K562 (cell line): Measurements from ENCODE around the gene PRMT2. TPM values are rescaled to one million over a fixed set of nuclear protein-coding genes. Genes with fewer than 3 reads are reported as not detected.

ENCODE experiments used
- ATAC-seq: fragments of 200-7000 bp; cut with Tn5 transposase; 3 replicates; pipeline ENCODE4 v1.9.1; 2020; ENCODE audit warnings: moderate library complexity
- BruUV-seq: library from RNA; stranded (reverse); fragments of 400-500 nt; replicated peaks from 2 replicates; lab custom pipeline; 2021; lab: Mats Ljungman, UMichigan
- CTCF ChIA-PET: fragments of 300-600 bp; formaldehyde crosslinking; extraction: SDS; loops from one replicate; lab custom pipeline; 2021; ENCODE audit warnings: low intra/inter-chr PET ratio; lab: Yijun Ruan, JAX
- POLR2A ChIA-PET: fragments of 300-600, 350-650 bp; sonication (Branson Sonifier 250); formaldehyde crosslinking; extraction: SDS; loops from one replicate; lab custom pipeline; 2021; ENCODE audit warnings: antibody characterized with exemption, inconsistent platforms; lab: Yijun Ruan, JAX
- DNase-seq, 4 experiments: peaks; one replicate each; pipeline versions ENCODE4 v3.0.0 to v3.0.0-alpha.2; 2011 to 2018; ENCODE audit warnings: low spot score in 3 of 4, mixed read lengths in 3 of 4; ENCODE audit errors: extremely low read depth in 1 of 4
- FAIRE-seq: peaks from 2 replicates; lab custom pipeline; 2011; peaks lifted over from hg19 to GRCh38; lab: Jason Lieb, UNC
- H2AFZ ChIP-seq: 2 replicates; pipeline ENCODE4 v1.6.0; 2011; ENCODE audit warnings: low read depth, low read length, control low read depth, inconsistent platforms
- H3K27ac ChIP-seq: fragments of 200-600 bp; 3 replicates; pipeline ENCODE4 v1.8.0; 2011; ENCODE audit warnings: low read depth, mild to moderate bottlenecking, control low read depth, inconsistent platforms, low read length, moderate library complexity, mixed read lengths; ENCODE audit errors: extremely low read depth
- H3K27me3 ChIP-seq, 2 experiments: fragments of 300-600 bp in 1 of 2; 2 replicates in 1 of 2; 3 replicates in 1 of 2; pipeline versions ENCODE4 v1.6.0 to v1.8.0; 2011; ENCODE audit warnings: inconsistent platforms in 2 of 2, low read length in 2 of 2, mild to moderate bottlenecking in 1 of 2, mixed read lengths in 1 of 2, moderate library complexity in 1 of 2; ENCODE audit not compliant: control insufficient read depth in 2 of 2, insufficient read depth in 2 of 2
- H3K36me3 ChIP-seq: fragments of 300-600 bp; 3 replicates; pipeline ENCODE4 v1.8.0; 2011; ENCODE audit warnings: mild to moderate bottlenecking, low read length, inconsistent platforms; ENCODE audit not compliant: control insufficient read depth, insufficient read depth
- H3K4me1 ChIP-seq, 2 experiments: fragments of 200-600 bp in 1 of 2; replicated peaks in 1 of 2; 2 replicates in 1 of 2; 3 replicates in 1 of 2; pipeline versions ENCODE4 v1.5.1 to v1.8.0; 2011; ENCODE audit warnings: inconsistent platforms in 2 of 2, low read length in 2 of 2, mild to moderate bottlenecking in 1 of 2, mixed read lengths in 1 of 2, moderate library complexity in 1 of 2; ENCODE audit not compliant: control insufficient read depth in 2 of 2, insufficient read depth in 2 of 2
- H3K4me2 ChIP-seq: 2 replicates; pipeline ENCODE4 v1.6.1; 2011; ENCODE audit warnings: low read length, control low read depth, inconsistent platforms, mixed read lengths; ENCODE audit not compliant: insufficient read depth
- H3K4me3 ChIP-seq: fragments of 200-600 bp; sonication (generic), shearing (Covaris generic); 2 replicates; pipeline ENCODE4 v1.5.1; 2016; ENCODE audit warnings: control low read depth, inconsistent platforms
- H3K79me2 ChIP-seq: fragments of 200-600 bp; 3 replicates; pipeline ENCODE4 v1.8.0; 2011; ENCODE audit warnings: low read length, inconsistent platforms; ENCODE audit not compliant: control insufficient read depth, insufficient read depth
- H3K9ac ChIP-seq, 2 experiments: 2 replicates each; pipeline versions ENCODE4 v1.6.0 to v1.6.1; 2011; ENCODE audit warnings: low read depth in 2 of 2, low read length in 2 of 2, control low read depth in 1 of 2, inconsistent platforms in 1 of 2, mild to moderate bottlenecking in 1 of 2, mixed read lengths in 1 of 2; ENCODE audit not compliant: insufficient read depth in 1 of 2
- H3K9me1 ChIP-seq: one replicate; pipeline ENCODE4 v1.6.0; 2011; ENCODE audit warnings: inconsistent platforms, mild to moderate bottlenecking, low read length, moderate library complexity; ENCODE audit not compliant: control insufficient read depth, insufficient read depth
- H3K9me3 ChIP-seq: replicated peaks from 2 replicates; pipeline ENCODE4 v1.5.1; 2011; ENCODE audit warnings: low read depth, low read length, inconsistent platforms; ENCODE audit not compliant: control insufficient read depth, insufficient read depth
- H4K20me1 ChIP-seq: replicated peaks from 2 replicates; pipeline ENCODE4 v1.6.1; 2011; ENCODE audit warnings: low read length, inconsistent platforms, mixed read lengths; ENCODE audit not compliant: control insufficient read depth, insufficient read depth
- ADNP ChIP-seq: fragments of 200-800 bp; sonication (Bioruptor generic); IDR thresholded peaks from 2 replicates; pipeline ENCODE4 v1.6.1; 2016; ENCODE audit warnings: missing genetic modification characterization, missing compliant biosample characterization
- CBX3 ChIP-seq, 2 experiments: IDR thresholded peaks; 1 replicate in 1 of 2; 2 replicates in 1 of 2; pipeline ENCODE4 v1.6.1; 2012; ENCODE audit warnings: inconsistent platforms in 2 of 2, low read length in 2 of 2, borderline replicate concordance in 1 of 2, control low read depth in 1 of 2
- EP400 ChIP-seq: fragments of 450-650 bp; IDR thresholded peaks from 2 replicates; pipeline ENCODE4 v1.6.1; 2017; ENCODE audit warnings: antibody characterized with exemption, mild to moderate bottlenecking, moderate library complexity
- HOXB6 ChIP-seq: fragments of 250-450 bp; sonication (Bioruptor Pico); IDR thresholded peaks from 2 replicates; pipeline ENCODE4 v1.5.1; 2022; ENCODE audit warnings: mild to moderate bottlenecking, borderline replicate concordance
- NR2C2 ChIP-seq, 2 experiments: fragments of 200-800 bp in 1 of 2; sonication (Bioruptor generic) in 1 of 2; sonication (generic) in 1 of 2; formaldehyde crosslinking in 1 of 2; IDR thresholded peaks; 2 replicates each; pipeline versions ENCODE4 v1.6.1 to v1.8.0; 2016 to 2022; ENCODE audit warnings: mild to moderate bottlenecking in 1 of 2, missing compliant biosample characterization in 1 of 2, missing genetic modification characterization in 1 of 2, missing genetic modification reagents in 1 of 2
- SETDB1 ChIP-seq: IDR thresholded peaks from one replicate; pipeline ENCODE4 v1.6.1; 2012; ENCODE audit warnings: low read length, control low read depth, inconsistent platforms
- SMARCA5 ChIP-seq: fragments of 450-650 bp; IDR thresholded peaks from 2 replicates; pipeline ENCODE4 v1.6.1; 2016
- TAF7 ChIP-seq: fragments of 450-650 bp; IDR thresholded peaks from 2 replicates; pipeline ENCODE4 v1.6.1; 2016; ENCODE audit warnings: missing genetic modification characterization, missing compliant biosample characterization
- ZNF263 ChIP-seq: sonication (generic); formaldehyde crosslinking; IDR thresholded peaks from 2 replicates; pipeline ENCODE4 v1.8.0; 2022; ENCODE audit warnings: mild to moderate bottlenecking, missing genetic modification reagents, borderline replicate concordance
- ZNF717 ChIP-seq: fragments of 250-450 bp; sonication (Bioruptor Pico); IDR thresholded peaks from 2 replicates; pipeline ENCODE4 v1.5.0; 2021
- WGBS: fragments of 100-300 bp; shearing (Covaris generic); methylation state at CpG from one replicate; pipeline ENCODE4 v1.1.6; 2016; ENCODE audit warnings: low coverage, mixed read lengths; ENCODE audit not compliant: insufficient coverage; ENCODE audit errors: missing lambda C conversion rate; 5-methylcytosine and 5-hydroxymethylcytosine counted together
- in situ Hi-C: fragments of 300-500 bp; cut with MboI; formaldehyde crosslinking; loops from 4 replicates; pipeline ENCODE4 v1.15.0; 2018; ENCODE audit warnings: inconsistent platforms, mixed read lengths
- intact Hi-C: fragments of 100-400 bp; cut with micrococcal nuclease; formaldehyde crosslinking; loops from 2 replicates; pipeline ENCODE4 v1.14.2; 2022
- polyA plus RNA-seq, 8 experiments: library from polyadenylated mRNA; depleted of rRNA in 4 of 8; stranded (reverse) in 5 of 8; unstranded in 3 of 8; fragments of >200 nt; fragmentation: Nextera tagmentation in 2 of 8; fragmentation: Illumina TruSeq in 1 of 8; extraction: Ambion mirVana in 2 of 8; extraction: Trizol in 1 of 8; gene quantifications; 2 replicates each; pipeline versions ENCODE4 v1.2.1 to v1.2.3, GENCODE V29; 2011 to 2014; ENCODE audit warnings: inconsistent platforms in 1 of 8, missing spikeins in 1 of 8
- total RNA-seq, 7 experiments: library from RNA; depleted of rRNA in 6 of 7; stranded (reverse); fragments of >200 nt in 6 of 7; fragmentation: Illumina TruSeq in 2 of 7; extraction: Trizol in 2 of 7; gene quantifications; 2 replicates each; pipeline versions ENCODE4 v1.2.1 to v1.2.3, GENCODE V29; 2011 to 2021; ENCODE audit warnings: low replicate concordance in 1 of 7
- TF ChIP-seq, protein P1 (sequence below): fragments of 250-450 bp; sonication (Bioruptor Pico); IDR thresholded peaks from 2 replicates; pipeline ENCODE4 v1.5.1; 2021; ENCODE audit warnings: mild to moderate bottlenecking
- TF ChIP-seq, protein P2 (sequence below): fragments of 250-450 bp; sonication (Bioruptor Pico); IDR thresholded peaks from 2 replicates; pipeline ENCODE4 v1.4.0; 2020; ENCODE audit warnings: mild to moderate bottlenecking, moderate library complexity
- TF ChIP-seq, protein P3 (sequence below), 2 experiments: fragments of 200-800 bp in 1 of 2; sonication (Bioruptor generic) in 1 of 2; sonication (generic) in 1 of 2; formaldehyde crosslinking in 1 of 2; IDR thresholded peaks in 1 of 2; conservative IDR thresholded peaks in 1 of 2; 2 replicates each; pipeline versions ENCODE4 v1.5.0 to v1.6.1; 2016 to 2020; ENCODE audit warnings: missing compliant biosample characterization in 1 of 2, missing genetic modification characterization in 1 of 2, missing genetic modification reagents in 1 of 2
- TF ChIP-seq, protein P4 (sequence below): sonication (generic); formaldehyde crosslinking; IDR thresholded peaks from 2 replicates; pipeline ENCODE4 v1.8.1; 2023; ENCODE audit warnings: mild to moderate bottlenecking, missing genetic modification reagents, moderate library complexity
- TF ChIP-seq, protein P5 (sequence below): sonication (generic); formaldehyde crosslinking; IDR thresholded peaks from 2 replicates; pipeline ENCODE4 v1.8.0; 2022; ENCODE audit warnings: mild to moderate bottlenecking, missing genetic modification reagents

The PRMT2 gene
- total and polyA plus RNA-seq, 9 of the 15 experiments (the other 6 are each of a cell fraction or from before 2014, with no cell fraction given) = 37.2 to 85.7 (median 59.3) TPM

DNA sequence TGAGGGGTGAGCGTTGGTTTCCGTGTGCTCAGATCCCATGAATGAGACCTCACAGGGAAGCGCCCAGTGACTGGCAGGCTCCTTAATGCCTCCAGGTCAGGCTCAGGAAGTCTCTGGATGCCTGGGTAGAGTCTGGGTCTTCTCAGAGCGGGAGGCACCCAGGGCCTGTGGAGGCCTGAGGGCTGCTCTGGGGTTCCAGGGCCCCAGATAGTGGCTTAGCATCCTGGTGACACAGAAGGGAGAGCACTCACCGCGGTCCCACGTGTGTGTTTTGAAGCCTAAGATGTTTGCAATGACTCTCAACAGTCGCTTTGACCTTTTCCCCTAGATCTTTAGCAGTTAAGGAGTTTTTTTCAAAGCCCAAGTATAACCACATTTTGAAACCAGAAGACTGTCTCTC lies 25.0 kb downstream of the PRMT2 start:
- H2AFZ ChIP-seq = no peak overlapping the region
- ChIA-PET CTCF (no interaction called here), POLR2A (no interaction called here)
- H3K9me3 ChIP-seq = peaks cover 2% of the 10 kb centered on the region; the same call in 1 of the 2 replicates
- in situ Hi-C loops = no loop called here
- peaks cover 22% of the 10 kb centered on the region; the same call in 2 of the 3 replicates for H3K36me3 ChIP-seq
- H3K79me2 ChIP-seq = no peaks in the 10 kb centered on the region
- no peaks in the 10 kb centered on the region for H3K27me3 ChIP-seq
- H3K4me3 ChIP-seq = no peak overlapping the region
- no peak overlapping the region for H3K27ac ChIP-seq
- WGBS = 90% methylated on average over 8 of the region's 8 CpGs
- H3K9ac ChIP-seq = no peak overlapping the region
- intact Hi-C loops = no loop called here
- H3K4me1 ChIP-seq = peaks cover 0 to 5% of the 10 kb centered on the region in 2 experiments; a peak in 1 of 5 replicates
- H3K4me2 ChIP-seq = no peak overlapping the region
- ATAC-seq (no peak), FAIRE-seq (no peak), DNase-seq (no peak)
- no peaks in the 10 kb centered on the region for H4K20me1 ChIP-seq
- no TSS peak for BruUV-seq
- no peaks in the 10 kb centered on the region for H3K9me1 ChIP-seq
- TF ChIP-seq ADNP (no peak), SMARCA5 (no peak), ZNF717 (CRISPR knock-in tag) (no peak), NR2C2 (CRISPR knock-in tag; IDR thresholded peaks at IDR 0.05) (no peak), NR2C2 (tag; IDR thresholded peaks at IDR 0.05) (no peak), EP400 (no peak), ZNF263 (no peak), SETDB1 (no peak), CBX3 (IDR thresholded peaks at IDR 0.05; ENCODE audit: borderline replicate concordance in 1 of 2, low read length in 2 of 2) (no peak), HOXB6 (no peak), TAF7 (no peak)
- TF ChIP-seq, protein P1, sequence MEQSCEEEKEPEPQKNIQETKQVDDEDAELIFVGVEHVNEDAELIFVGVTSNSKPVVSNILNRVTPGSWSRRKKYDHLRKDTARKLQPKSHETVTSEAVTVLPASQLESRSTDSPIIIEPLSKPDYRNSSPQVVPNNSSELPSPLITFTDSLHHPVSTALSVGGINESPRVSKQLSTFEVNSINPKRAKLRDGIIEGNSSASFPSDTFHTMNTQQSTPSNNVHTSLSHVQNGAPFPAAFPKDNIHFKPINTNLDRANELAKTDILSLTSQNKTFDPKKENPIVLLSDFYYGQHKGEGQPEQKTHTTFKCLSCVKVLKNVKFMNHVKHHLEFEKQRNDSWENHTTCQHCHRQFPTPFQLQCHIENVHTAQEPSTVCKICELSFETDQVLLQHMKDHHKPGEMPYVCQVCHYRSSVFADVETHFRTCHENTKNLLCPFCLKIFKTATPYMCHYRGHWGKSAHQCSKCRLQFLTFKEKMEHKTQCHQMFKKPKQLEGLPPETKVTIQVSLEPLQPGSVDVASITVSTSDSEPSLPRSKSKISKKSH = no peak
- TF ChIP-seq, protein P2, sequence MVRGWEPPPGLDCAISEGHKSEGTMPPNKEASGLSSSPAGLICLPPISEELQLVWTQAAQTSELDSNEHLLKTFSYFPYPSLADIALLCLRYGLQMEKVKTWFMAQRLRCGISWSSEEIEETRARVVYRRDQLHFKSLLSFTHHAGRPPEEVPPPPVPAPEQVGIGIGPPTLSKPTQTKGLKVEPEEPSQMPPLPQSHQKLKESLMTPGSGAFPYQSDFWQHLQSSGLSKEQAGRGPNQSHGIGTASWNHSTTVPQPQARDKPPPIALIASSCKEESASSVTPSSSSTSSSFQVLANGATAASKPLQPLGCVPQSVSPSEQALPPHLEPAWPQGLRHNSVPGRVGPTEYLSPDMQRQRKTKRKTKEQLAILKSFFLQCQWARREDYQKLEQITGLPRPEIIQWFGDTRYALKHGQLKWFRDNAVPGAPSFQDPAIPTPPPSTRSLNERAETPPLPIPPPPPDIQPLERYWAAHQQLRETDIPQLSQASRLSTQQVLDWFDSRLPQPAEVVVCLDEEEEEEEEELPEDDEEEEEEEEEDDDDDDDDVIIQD (CRISPR knock-in tag) = no peak
- TF ChIP-seq, protein P3, sequence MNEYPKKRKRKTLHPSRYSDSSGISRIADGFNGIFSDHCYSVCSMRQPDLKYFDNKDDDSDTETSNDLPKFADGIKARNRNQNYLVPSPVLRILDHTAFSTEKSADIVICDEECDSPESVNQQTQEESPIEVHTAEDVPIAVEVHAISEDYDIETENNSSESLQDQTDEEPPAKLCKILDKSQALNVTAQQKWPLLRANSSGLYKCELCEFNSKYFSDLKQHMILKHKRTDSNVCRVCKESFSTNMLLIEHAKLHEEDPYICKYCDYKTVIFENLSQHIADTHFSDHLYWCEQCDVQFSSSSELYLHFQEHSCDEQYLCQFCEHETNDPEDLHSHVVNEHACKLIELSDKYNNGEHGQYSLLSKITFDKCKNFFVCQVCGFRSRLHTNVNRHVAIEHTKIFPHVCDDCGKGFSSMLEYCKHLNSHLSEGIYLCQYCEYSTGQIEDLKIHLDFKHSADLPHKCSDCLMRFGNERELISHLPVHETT (CRISPR knock-in tag; conservative IDR thresholded peaks at IDR 0.05 in 1 of 2, IDR thresholded peaks at IDR 0.05 in 1 of 2) = no peak
- TF ChIP-seq, protein P4, sequence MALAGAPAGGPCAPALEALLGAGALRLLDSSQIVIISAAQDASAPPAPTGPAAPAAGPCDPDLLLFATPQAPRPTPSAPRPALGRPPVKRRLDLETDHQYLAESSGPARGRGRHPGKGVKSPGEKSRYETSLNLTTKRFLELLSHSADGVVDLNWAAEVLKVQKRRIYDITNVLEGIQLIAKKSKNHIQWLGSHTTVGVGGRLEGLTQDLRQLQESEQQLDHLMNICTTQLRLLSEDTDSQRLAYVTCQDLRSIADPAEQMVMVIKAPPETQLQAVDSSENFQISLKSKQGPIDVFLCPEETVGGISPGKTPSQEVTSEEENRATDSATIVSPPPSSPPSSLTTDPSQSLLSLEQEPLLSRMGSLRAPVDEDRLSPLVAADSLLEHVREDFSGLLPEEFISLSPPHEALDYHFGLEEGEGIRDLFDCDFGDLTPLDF = no peak
- TF ChIP-seq, protein P5, sequence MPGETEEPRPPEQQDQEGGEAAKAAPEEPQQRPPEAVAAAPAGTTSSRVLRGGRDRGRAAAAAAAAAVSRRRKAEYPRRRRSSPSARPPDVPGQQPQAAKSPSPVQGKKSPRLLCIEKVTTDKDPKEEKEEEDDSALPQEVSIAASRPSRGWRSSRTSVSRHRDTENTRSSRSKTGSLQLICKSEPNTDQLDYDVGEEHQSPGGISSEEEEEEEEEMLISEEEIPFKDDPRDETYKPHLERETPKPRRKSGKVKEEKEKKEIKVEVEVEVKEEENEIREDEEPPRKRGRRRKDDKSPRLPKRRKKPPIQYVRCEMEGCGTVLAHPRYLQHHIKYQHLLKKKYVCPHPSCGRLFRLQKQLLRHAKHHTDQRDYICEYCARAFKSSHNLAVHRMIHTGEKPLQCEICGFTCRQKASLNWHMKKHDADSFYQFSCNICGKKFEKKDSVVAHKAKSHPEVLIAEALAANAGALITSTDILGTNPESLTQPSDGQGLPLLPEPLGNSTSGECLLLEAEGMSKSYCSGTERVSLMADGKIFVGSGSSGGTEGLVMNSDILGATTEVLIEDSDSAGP (CRISPR knock-in tag) = no peak
